Limb (tissue), 2 donors: ENCODE data around the gene MRPL17.
"Not testable (repeated sequence)": the region's sequence is repeated elsewhere in the genome, so short reads cannot be mapped to it uniquely, and the experiment has no call there.

ENCODE experiments used
- DNase-seq, 2 donors: peaks; one replicate each; pipeline ENCODE4 v3.0.0-alpha.2; 2016; ENCODE audit errors: extremely low spot score in 2 of 2

MRPL17 gene

GRCh38 chr11:6682936-6683861, at the start of gene MRPL17:
Gene MRPL17, minus strand, starts transcription at chr11:6683340. Its CDS starts 44 bp downstream, at chr11:6683296.
- peak; percentile 99 for DNase-seq

GRCh38 chr11:6727971-6728760, 45.0 kb upstream of the MRPL17 start:
- DNase-seq = no peak

- DNase-seq = no peak
Observed at GRCh38 chr11:6725386-6725896, 42.3 kb upstream of the MRPL17 start.

- DNase-seq = no peak
Observed at GRCh38 chr11:6724013-6724412, 40.9 kb upstream of the MRPL17 start.

- DNase-seq = no peak
Observed at GRCh38 chr11:6721343-6721742, 38.2 kb upstream of the MRPL17 start.

GRCh38 chr11:6719576-6719975, 36.4 kb upstream of the MRPL17 start:
- DNase-seq = peak in 1 of 2 donors; percentile 11

DNA sequence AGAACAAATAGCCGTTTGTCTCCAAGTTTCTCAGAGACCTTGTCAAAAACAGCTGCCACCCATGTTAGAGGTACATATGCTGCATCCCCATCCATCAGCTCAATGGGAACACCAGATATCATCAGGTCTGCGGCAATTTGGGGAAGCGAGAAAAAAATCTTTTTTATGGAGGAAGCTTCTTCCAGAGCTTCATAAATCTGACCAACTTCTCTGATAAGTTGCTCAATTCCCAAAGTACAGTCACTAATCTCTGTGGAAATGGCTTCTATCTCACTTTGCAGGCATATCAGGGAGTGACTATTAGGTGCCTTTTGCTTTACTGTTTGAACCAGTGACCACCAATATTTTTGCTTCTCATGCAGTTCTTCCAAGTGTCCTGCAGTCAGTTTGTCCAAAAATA, 34.3 kb upstream of the MRPL17 start:
- DNase-seq = no peak

- not testable (repeated sequence) for DNase-seq
Observed at GRCh38 chr11:6711552-6711951, 28.4 kb upstream of the MRPL17 start.

DNA sequence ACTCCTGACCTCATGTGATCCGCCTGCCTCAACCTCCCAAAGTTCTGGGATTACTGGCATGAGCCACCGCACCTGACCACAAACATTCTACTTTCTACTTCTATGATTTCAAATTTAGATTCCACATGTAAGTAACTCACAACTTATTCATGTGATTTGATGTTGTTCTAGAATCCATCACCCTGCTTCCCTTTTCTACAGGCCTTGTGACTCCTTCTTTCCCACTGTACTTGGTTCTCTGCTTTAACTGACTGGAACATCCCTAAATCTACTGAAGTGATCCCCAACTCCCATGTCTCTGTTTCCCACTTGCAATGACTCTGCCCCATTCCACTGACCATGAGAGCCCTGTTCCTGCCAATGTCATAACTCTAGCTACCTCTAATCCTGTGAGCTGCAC, 25.7 kb upstream of the MRPL17 start:
- no peak for DNase-seq

GRCh38 chr11:6705905-6706535, 22.9 kb upstream of the MRPL17 start:
- DNase-seq = peak; percentile 66 to 78

- DNase-seq = peak in 1 of 2 donors; percentile 34
Observed at GRCh38 chr11:6703247-6704063, 20.3 kb upstream of the MRPL17 start.

- not testable (repeated sequence) for DNase-seq
Observed at GRCh38 chr11:6701955-6702354, 18.8 kb upstream of the MRPL17 start.

DNA sequence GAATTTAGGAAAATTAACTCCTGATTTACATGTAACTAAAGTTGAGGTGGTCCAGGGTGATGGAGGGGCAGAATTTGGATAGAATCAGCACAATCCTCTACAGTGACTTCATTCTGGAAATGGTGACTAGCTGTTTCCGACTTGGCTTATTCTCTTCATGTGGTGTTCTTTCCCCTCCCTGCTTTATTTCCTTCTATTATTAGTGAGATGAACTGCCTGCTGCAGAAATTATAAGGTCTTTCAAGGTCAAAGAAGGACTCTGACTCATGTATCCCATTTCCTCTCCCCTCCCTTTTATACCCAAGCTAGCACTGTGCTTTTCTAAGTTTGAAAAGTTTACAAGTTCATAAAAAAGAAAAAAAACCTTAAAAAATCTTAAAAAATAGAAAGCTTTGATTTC, 12.2 kb upstream of the MRPL17 start:
- no peak for DNase-seq

- no peak for DNase-seq
Observed at GRCh38 chr11:6694229-6694535, 11.0 kb upstream of the MRPL17 start.

GRCh38 chr11:6693342-6694228, 10.4 kb upstream of the MRPL17 start:
- no peak for DNase-seq

DNA sequence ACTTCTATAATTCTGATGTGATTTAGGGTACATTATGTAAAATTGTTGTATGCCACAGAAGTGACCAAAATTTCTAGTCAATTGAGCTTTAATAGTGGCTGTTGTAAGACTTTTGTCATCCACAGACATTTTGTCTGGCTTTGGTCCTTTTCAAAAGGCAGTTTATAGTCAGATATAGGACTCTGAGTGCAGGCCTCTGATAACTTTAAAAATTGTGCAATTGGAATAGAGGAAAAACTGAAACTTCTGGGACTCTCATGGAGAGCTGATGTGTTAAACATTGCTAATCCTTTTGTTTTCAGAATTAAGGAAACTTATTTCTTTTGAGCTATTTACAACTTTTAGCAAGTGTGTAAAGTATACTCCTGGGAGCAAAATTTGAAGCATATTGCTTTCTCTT, 9.0 kb upstream of the MRPL17 start:
- DNase-seq = no peak

DNA sequence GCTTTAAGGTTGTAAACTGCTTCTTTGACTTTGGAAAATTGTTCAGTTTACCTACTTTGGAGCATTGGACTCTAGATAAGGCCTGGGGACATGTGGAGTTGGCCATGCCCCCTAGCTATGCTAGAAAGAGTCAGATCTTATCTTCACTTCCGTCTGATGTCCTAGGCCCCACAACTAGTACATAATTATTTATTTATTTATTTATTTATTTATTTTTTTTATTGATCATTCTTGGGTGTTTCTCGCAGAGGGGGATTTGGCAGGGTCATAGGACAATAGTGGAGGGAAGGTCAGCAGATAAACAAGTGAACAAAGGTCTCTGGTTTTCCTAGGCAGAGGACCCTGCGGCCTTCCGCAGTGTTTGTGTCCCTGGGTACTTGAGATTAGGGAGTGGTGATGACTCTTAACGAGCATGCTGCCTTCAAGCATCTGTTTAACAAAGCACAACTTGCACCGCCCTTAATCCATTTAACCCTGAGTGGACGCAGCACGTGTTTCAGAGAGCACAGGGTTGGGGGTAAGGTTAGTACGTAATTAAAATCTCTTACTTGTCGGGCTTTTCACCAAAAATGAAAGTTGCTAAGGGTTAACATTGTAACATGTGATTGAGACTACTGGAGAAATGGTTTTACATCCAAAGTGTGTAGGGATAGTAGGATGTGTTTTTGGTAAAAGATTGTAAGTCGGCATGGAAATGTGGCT, 7.4 kb upstream of the MRPL17 start:
- DNase-seq = not testable (repeated sequence)

DNA sequence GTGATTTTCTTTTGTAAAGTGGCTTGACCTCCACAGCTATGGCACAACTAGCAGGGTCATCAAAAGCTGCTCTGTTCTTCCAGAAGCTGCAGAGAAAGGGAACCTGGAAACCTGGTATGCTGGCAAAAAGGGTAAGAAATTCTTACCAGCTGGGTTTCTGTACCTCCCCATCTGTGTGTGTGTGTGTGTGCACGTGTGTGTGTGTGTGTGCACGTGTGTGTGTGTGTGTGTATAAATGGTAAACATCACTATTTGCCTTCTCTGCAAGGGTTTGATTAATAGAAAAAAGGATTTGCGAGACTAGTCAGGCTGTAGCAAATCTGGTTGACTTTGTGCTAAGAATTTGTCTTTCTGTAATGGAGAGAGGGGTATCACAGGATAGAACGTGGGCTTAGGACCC, 4.7 kb upstream of the MRPL17 start:
- DNase-seq = no peak

DNA sequence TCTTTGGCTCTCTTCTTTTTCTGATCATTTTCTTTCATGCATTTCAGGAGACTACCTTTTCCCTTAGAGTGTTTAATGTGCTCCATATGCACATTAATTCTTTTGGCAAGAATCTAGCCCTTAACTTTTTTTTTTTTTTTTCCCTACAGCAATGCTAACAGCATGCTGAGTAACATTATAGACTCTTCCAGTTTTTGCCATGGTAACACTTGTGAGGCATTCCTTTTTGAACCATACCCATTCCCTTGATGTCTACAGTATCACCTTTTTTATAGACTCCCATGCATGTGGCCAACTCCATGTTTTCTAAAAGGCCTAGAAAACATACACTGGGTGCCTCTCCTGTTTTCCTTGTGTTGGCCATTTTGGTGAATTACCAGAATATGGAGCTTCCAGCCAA, 2.9 kb upstream of the MRPL17 start:
- no peak for DNase-seq
